Omental fat pad (tissue), 4 donors: Measurements from ENCODE around the gene SERINC2. TPM values are rescaled to one million over a fixed set of nuclear protein-coding genes. Genes with fewer than 3 reads are reported as not detected.

Experiments
- ATAC-seq: fragments of 150-250 bp; one replicate; pipeline ENCODE4 v1.9.1; 2016; ENCODE audit warnings: mild to moderate bottlenecking, moderate library complexity; ENCODE audit not compliant: low FRiP score
- DNase-seq: peaks from one replicate; pipeline ENCODE4 v3.0.0-alpha.2; 2019; ENCODE audit warnings: low spot score
- total RNA-seq, 4 donors: library from RNA; depleted of rRNA; stranded (reverse); fragments of >200 nt; gene quantifications; one replicate each; pipeline ENCODE4 v1.1.0, GENCODE V29; 2016
- TF ChIP-seq, protein P1 (sequence below), 3 donors: fragments of 450-650 bp; IDR thresholded peaks; one replicate each; pipeline ENCODE4 v1.5.1; 2016 to 2017; ENCODE audit warnings: antibody characterized with exemption in 3 of 3, mild to moderate bottlenecking in 3 of 3, moderate library complexity in 2 of 3

SERINC2 gene
- total RNA-seq, 4 donors from 2014 or later = 2.2 to 12.2 (median 5.4) TPM

DNA sequence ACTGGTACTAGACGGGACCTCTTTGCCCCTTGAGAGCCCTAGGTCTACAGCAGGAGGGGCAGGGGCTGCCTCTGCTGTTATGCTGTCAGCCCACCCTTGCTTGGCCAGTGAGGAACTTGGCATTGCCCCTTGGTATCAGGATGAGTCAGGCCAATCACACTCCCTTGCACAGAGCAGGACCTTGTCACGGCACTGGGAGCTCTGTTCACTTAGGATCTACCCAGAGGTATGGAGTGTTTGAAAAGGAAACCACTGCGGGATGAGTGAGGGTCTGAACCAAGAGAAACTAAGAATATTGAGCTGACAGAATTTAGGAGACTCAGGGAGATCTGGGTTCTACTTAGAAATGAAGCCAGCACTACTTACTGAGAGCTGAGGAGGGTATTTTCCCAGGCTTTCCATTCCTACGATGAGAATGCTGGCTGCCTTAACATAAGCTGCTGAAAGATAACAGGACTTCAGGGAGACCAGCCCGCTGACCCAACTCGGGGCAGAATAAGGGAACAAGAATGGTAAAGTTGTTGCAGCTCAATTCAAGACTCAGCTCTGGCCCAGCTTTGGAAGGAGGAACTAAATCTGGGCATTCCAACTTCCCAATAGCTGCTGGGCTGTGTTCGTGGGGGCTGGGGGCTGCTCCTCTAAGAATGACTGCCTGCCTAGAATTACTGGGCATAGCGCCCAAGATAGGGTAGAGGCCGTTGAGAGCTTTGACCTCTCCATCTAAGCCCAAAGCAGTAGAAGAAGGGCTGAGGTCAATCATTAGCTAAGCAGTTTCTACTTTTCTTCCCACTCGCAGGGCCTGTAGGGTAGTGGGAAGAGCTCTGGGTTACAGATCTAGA lies 41.7 kb upstream of the SERINC2 start:
- ATAC-seq (no peak), DNase-seq (no peak)
- TF ChIP-seq, protein P1, sequence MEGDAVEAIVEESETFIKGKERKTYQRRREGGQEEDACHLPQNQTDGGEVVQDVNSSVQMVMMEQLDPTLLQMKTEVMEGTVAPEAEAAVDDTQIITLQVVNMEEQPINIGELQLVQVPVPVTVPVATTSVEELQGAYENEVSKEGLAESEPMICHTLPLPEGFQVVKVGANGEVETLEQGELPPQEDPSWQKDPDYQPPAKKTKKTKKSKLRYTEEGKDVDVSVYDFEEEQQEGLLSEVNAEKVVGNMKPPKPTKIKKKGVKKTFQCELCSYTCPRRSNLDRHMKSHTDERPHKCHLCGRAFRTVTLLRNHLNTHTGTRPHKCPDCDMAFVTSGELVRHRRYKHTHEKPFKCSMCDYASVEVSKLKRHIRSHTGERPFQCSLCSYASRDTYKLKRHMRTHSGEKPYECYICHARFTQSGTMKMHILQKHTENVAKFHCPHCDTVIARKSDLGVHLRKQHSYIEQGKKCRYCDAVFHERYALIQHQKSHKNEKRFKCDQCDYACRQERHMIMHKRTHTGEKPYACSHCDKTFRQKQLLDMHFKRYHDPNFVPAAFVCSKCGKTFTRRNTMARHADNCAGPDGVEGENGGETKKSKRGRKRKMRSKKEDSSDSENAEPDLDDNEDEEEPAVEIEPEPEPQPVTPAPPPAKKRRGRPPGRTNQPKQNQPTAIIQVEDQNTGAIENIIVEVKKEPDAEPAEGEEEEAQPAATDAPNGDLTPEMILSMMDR (IDR thresholded peaks at IDR 0.05) = no peak

DNA sequence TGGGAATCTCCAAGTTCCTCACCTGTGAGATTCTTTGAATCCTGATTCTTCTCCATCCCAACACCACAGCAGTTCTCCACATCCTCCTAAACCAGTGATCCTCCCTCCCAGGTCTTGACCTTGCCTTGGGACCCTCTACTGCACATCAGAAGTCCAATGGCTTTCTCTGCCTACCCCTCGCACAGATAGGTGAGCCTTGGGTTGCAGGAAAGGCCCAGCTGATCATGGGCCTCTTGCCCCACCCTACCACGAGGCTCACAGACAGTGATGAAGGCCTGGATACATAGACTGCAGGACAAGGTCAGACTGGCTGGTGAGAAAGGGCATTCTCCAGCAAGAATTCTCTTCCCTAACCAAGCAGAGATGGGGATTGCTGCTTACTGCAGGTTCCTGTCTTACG lies 41.0 kb upstream of the SERINC2 start:
- ATAC-seq = no peak
- DNase-seq = no peak
- TF ChIP-seq, protein P1 (IDR thresholded peaks at IDR 0.05) = no peak

DNA sequence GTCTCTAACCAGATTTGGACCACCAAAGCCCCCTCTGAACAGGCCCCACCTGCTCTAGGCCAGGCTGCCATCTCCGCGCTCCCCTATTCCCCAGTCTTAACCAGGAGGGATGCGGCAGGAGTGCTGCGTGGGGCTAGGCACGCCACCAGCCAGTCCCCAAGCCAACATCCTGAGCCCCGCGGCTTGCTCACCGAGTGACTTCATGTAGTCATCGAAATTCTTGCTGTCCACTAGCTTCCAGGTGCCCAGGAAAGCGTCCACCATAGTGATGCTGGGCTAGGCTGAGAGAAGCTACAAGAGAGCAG lies 40.3 kb upstream of the SERINC2 start:
- no peak for DNase-seq
- TF ChIP-seq, protein P1 (IDR thresholded peaks at IDR 0.05) = no peak
- no peak for ATAC-seq

DNA sequence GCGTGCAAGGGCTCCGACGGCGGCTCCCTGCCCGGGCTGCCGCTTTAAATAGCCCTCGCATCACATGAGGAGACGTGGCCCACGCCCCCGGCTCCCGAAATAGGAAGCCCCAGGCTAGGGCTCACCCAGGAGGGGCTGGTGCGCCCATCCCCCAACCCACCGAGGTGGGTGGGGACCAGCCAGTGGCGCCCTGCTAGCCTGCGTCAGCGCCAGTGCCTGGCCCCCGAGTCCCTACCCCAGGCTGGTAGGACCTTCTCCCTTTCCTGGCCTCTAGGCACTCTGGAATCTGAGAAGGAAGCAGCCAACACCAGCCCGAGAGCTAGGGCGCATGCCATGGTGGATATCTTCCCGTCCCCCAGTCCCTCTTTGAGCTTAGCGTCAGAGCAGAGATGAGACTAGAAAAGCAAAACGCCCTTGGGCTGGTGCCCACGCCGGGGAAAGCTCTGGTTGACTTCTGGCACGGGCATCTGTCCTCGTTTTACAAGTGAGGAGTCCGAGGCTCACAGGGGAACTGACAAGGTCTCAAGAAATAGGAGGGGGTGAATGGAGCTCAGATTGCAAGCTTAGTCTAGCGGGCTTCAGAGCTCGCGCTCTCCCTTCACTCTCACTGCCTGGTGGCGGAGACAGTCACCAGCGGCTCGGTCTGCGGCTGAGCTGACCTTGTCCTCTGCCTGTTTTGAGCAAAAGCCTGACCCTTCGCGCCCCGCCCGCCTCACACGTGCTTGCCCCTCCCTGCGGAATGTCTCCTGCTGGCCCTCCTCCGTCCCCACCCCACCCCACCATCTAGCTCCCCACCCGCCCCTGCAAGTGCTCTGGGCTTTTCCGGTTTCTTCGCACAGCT lies 39.7 kb upstream of the SERINC2 start, which contains the start of gene FABP3:
Gene FABP3, minus strand, starts transcription at position 21 of the 841 bp plus-strand sequence. CDS start 62 bp downstream, outside the sequence.
- ATAC-seq = peak; percentile 71
- TF ChIP-seq, protein P1 (IDR thresholded peaks at IDR 0.05) = no peak
- no peak for DNase-seq

DNA sequence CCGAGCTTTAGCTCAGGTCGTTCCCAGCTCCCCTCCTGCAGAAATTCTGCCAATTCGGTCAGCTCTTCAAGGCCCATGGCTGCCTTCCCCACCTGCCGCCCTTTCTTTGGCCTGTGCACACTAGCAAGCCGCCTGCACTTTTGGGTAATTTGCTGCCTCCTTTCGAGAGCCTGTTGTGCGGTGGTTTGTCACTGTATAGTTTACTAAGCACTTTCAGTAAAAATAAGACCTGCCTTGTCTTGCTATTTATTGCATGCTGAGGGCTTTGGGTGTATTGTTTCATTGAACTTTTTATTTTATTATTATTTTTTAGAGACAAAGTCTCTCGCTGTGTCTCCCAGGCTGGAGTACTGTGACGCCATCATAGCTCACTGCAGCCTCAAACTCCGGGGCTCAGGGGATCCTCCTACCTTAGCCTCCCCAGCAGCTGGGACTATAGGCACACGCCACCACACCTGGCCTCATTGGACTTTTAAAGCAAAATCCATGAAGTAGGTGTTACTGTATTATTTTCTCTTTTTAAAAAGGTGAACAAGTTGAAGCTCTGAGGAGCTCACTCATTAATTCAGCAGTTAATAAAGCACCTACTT lies 39.0 kb upstream of the SERINC2 start:
- TF ChIP-seq, protein P1 (IDR thresholded peaks at IDR 0.05) = no peak
- ATAC-seq (no peak), DNase-seq (no peak)

DNA sequence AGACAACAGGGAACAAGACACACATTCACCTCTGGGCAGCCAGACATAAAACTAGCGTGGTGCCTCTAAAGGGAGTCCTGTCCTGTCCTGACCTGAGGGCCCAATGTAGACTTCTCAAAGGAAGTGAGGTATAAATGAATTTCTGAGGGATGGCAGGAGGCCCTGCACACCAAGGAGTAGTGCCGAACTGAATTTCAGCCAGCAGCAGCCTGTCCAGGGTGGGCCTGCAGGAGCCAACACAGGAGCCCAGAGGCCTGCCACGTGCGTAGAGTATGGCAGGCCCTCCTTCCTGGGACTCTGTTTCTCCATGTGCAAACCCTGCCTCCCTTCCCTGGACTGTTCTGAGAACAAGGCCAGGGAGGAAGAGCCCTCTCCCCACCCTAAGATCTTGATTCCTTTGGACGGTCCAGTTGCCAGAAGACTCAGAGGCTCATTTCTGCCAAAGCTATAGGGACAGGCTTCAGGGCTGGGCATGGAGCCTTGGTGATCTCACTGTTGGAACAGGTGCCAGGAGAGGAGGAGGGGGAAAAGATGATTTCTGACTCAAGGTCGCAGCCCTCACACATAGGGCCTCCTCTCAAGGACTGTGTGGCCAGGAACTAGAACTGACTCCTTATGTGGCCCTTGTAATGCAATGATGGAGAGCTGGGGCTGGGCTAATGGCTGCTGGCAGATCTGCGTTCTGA lies 38.4 kb upstream of the SERINC2 start:
- ATAC-seq (no peak), DNase-seq (no peak)
- TF ChIP-seq, protein P1 (IDR thresholded peaks at IDR 0.05) = no peak
